Activated CD8-positive, alpha-beta memory T cell treated with anti-CD3 and anti-CD28 coated beads, Interleukin-2, amount 50 U/mL, for 48 hours (primary cell): ENCODE measurements around the gene ZFP91.

ENCODE experiments used
- DNase-seq: peaks from one replicate; pipeline ENCODE4 v3.0.0-alpha.2; 2020

ZFP91 gene

DNA sequence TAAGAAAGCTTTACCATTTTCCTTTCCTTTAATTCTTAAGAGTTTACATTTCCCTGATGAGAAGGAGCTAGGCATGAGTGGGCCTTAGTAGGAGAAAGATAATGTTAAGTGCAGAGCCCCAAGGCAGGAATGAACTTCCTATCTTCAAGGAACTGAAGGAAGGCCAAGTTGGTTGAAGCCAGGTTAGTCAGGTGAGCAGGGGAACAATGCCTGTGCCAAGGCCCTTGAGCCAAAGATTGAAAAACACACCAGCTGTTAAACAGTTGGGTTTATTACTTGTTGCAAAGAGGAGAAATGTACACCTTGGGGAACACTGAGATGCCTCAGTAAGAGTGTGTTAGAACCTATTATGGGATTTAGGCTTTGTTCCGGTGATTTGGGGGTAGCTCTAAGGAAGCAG lies 53.6 kb downstream of the ZFP91 start:
- DNase-seq: no peak

DNA sequence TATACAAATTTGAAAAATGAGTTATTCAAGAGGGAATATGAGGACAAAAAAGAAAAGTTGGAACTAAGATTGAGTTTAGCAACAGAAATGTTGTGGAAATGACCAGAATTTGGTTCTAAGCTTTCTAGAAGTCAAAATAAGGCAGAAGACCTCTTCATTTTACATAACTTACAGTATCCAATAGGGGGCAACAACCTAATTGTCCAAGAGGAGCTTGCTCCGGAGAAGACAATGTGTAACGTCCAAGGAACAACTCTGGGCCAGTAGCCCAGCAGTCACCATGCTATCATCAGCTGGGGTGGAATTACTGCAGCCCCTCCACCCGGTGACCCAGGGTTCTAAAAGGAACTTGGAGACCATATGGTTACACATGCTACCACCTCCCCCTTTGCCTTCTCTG lies 57.7 kb downstream of the ZFP91 start:
- no peak for DNase-seq

DNA sequence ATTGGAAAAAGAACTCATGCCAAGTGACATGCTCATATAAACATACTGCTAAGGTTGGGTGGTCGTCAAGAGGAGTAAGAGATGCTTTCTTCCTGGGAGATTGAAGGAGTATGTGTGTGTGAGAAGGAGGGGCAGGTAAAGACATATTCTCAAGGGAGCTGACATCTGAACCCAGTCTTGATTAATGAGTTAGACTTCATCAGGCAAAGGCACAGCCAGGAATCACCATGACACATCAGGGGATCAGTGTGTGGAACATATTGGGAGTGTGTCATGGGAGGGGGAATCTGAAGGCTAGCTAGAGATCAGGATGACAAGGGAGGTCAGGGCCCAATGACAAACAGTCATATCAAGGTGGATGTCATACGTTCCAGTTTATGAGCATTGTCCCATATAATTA lies 58.5 kb downstream of the ZFP91 start:
- DNase-seq: no peak

DNA sequence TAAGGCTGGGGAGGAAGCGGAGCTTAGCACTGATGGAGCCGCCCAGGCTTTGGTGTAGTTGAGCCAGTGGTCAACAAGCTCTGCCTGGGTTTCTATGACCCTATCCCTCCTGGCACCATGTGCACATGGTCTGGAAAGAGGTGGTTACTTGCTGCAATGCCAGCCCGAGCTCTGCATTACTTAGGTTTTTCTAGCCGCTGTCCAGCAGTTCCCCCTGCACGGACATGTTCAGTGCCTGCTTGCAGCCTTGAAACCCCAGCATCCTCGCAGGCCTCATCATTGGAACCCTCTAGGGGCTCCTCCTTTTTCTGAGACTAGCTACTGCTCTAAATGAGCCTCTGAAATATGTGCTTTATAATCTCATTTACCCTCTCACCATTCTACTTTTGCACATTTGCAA lies 60.2 kb downstream of the ZFP91 start:
- DNase-seq: no peak

DNA sequence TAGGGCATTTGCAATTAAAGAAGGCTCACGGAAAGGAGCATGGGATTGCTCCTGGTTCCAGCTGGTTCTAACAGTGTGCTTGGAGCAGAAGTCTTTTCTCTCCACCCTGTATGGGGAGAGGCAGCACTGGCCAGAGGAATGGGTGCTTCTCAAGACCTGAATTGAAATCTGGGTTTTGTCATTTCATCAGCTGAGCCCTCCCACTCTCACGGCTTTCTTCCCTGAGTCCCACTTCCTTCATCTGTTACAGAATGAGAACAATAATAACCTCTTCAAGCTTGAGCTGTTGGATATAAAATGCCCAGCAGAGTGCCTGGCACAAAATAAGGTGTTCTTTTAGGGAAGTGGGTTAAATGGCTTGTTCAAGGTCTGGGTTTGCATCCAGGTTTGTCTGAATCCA lies 60.8 kb downstream of the ZFP91 start:
- DNase-seq: no peak

DNA sequence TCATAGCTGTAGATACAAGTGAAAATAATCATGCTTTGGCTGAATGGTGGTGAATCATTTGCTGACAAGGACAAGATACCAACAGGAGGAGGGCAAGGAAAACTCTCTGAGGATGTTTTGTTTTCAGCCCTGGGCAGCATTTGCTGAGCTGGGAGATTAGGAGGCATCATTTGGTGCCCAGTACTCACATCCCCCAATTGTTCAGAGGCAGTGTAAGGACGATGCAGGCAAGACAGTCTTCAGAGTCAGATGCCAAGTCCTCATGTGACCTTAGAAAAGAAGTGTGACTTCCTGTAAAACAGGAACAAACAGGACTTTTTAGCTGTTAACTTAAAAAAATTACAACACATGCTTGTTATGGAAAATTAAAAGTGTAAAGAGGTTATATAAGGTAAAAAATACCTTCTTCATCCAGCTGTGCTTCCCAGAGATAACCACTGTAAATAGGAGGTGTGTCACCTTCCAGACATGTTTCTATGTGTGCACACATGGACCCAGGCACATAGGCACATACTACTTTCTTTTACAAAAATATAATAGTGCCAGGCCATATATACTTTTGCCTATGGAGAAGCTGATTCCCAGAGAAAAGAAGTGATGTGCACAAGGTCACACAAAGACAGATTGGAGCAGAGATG lies 61.6 kb downstream of the ZFP91 start:
- no peak for DNase-seq

DNA sequence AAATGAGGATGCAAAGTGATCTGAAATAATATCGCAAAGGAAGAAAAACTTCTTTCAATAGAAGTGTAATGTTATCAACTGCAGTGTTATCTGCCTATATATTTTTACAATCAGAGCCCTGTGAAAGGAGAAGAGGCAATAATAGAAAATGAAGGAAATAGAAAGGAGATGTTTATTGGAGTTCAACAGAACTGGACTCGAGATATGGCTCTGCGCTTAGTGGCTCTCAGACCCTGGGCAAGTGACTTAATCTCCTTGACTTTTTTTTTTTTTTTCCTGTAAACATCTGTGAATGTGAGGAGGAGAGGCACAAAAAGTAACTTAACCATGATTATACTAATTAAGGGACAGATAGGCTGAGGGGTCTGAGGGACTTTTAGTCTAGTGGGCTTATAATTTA lies 62.5 kb downstream of the ZFP91 start:
- DNase-seq: no peak

DNA sequence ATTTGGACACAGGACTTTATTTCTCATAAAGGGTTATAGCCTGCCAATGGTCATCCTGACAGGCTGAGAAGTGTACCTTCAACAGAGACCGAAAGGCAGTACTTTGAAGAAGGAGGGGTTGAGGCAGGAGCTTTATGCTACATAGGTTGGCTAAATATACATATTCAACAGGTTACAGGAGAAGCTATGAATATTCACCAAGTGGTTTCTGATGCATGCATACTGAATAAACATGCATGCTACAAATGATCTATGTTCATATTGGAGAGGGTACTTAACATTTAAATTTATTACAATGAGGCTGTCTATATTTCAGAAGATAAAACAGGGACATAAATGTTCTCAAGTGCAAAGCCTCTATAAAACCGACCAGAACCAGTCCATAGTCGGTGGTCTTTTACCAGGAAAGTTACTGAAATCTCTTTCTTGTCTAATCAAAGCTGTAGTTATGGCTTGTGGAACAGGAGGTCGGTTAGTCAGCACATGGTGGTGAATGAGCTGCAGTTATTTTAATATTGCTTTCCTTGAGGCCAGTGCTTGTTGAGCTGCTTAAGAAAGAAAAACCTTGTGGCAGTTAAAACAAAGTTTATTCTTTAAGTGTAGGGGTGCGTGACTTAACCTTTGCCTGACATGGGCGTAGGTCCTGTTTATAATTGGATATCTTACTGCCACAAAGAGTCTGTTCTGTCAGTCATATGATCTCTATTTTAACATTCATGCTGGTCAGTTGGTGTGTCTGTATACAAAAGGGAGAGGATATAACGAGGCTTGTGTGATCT lies 63.1 kb downstream of the ZFP91 start:
- DNase-seq: no peak

DNA sequence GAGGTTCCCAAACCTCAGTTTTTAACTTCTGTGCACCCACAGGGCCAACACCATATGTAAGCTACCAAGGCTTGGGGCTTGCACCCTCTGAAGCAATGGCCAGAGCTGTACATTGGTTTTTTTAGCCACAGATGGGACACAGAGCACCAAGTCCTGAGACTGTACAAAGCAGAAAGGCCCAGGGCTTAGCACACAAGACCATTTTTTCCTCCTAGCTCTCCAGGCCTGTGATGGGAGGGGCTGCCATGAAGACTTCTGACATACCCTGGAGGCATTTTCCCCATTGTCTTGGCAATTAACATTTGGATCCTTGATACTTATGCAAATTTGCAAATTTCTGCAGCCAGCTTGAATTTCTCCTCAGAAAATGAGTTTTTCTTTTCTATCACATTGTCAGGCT lies 67.0 kb downstream of the ZFP91 start:
- no peak for DNase-seq

DNA sequence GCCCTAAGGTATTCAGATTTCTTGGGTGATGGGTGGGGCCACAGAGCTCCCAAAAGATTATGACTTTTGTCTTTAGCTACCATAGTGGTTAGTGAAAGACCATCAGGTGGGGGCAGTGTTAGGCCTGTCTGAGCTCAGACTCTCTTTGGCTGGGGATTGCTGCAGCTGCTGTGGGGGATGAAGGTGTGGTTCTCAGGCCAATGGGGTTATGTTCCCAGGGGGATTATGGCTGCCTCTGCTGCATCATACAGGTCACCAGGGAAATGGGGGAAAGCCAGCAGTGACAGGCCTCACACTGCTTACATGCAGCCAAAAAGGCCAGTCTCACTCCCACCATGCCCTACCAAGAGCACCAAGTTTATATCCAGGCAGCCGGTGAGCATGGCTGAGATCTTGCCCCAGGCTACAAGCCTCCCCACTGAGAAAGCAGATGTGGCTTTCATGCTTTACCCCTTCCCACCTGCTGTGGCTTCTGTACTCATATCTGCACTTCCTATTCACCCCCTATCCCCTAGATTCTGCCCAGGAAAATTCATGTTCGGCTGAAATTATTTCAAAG lies 68.4 kb downstream of the ZFP91 start:
- DNase-seq: no peak

DNA sequence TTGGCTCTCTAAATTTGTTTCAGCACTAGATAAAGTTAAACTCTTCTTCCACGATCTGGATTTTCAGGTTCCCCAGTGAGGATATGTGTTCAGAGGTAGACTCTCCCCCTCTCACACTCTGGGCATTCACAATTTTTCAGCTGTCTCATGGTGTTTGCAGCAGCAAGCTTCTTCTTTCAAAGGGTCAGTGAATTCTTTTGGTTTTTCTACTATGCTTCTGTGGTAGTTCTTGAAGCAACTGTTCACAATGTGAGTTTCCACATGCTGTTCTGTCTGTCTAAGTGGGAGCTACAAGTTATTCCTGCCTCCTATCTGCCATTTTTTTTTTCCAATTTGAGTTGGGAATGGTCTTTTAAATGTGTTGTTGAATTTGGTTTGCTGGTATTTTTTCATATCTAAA lies 69.0 kb downstream of the ZFP91 start:
- no peak for DNase-seq

DNA sequence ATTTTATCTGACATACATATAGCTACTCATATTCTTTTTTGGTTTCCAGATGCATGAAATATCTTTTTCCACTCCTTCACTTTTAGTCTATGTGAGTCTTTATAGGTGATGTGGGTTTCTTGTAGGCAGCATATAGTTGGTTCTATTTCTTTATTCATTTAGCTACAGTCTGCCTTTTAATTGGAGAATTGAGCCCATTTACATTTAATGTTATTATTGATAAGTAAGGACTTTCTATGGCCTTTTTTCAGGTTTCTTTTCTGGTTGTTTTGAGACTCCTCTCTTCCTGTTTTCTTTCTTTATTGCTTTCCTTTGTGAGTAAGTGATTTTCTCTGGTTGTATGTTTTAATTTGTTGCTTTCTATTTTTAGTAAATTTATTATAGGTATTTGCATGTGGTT lies 70.8 kb downstream of the ZFP91 start:
- DNase-seq: no peak

DNA sequence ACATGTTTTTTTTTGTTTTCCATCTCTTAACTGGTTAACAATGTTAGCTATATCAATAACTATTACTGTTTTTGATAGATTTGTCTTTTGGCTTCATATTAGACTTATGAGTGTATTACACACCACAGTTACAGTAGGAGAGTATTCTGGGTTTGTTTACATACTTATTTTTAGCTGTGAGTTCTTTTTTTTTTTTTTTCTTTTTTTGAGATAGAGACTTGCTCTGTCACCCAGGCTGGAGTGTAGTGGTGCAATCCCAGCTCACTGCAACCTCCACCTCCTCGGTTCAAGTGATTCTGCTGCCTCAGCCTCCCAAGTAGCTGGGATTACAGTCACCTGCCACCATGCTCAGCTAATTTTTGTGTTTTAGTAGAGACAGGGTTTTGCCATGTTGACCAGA lies 71.6 kb downstream of the ZFP91 start:
- no peak for DNase-seq

DNA sequence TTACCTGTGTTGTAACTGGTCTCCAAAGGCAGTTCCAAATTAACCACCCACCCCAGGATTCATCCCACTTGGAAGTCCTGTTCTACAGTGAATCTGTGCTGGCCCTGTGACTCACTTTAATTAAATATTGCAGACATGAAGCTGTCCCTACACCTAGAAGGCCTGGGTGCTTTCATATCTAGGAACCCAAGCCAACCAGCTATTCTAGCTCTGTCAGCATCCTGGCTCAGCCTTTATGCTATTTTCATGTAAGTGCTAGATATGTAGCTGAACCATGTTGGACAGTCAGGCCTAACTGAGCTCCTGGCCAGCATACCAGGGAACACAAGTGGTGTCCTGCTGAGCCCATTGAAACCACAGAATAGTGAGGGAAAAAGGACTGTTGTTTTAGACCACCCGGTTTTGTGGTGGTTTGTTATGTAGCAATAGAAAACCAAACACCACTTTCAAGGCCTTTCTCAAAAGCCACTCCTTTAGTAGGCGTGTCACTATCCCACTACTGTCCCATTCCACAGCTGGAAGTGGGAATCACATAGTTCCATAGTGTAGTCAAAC lies 73.9 kb downstream of the ZFP91 start:
- no peak for DNase-seq

DNA sequence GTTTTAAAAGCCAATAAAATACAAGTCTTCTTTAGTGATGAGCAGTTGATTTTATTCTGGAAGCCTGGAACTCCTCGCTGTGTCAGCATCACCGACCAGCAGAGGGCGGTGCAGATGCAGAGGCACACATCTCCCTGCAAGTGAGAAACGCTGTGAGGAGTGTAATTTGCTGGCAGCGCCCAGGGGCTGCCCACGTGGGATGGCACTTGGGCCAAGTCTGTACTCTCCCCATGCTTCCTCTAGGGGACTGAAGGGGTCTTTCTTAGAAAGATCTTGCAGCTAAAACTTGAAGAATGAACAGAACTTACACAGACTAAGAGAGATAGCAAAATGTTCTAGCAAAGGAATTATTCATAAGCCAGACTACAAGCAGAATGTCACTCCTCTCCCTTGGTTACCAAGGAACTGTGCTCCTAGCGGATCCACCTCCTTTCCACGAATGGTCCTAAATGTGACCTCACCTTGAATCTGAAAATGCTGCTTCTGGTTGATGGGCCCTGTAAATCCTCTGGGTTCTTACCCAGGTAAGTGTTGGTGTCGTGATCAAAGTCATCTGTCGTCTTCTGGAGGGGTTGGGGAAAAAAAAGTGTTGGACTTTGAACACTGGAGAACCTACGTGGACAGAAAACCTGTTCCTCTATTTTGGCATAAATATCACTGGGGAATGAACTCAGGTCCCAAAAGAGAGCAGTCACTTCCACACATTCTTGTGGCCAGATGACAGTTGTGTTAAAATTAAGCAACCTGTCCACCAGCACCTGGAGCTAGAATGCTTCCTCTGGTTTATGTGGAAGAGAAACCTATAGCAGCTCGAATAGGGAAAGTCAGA lies 75.4 kb downstream of the ZFP91 start:
- peak; percentile 87 for DNase-seq

DNA sequence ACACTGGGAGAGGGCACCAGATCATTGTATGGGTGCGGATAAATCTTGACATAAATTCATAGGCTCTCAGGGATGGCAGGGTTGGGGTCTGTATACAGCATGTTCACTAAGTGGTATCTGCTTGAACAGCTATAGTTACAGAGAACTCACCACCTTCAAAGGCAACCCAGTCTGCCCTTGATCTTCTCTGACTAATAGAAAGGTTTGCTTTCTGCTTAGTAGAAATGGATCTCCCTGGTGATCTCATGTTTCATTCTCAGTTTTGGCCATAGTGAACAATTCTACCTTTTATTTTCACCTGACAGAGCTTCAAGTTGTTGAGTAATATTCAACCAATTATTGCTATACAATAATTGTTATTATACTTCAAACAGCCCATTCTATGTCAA lies 76.0 kb downstream of the ZFP91 start:
- no peak for DNase-seq

DNA sequence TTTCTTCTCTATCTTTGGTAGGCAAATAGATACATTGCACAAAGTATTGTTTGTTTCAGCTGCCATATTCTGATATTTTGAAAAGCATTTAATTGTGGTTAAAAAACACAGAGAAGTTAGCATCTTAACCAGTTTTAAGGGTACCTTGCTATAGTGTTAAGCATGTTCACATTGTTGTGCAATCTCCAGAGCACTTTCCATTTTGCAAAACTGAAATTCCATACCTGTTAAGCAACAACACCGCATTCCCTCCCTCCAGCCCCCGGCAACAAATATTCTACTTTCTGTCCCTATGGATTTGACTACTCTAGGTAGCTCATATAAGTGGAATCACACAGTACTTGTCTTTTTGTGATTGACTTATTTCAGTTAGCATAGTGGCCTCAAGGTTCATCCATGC lies 77.5 kb downstream of the ZFP91 start:
- no peak for DNase-seq

DNA sequence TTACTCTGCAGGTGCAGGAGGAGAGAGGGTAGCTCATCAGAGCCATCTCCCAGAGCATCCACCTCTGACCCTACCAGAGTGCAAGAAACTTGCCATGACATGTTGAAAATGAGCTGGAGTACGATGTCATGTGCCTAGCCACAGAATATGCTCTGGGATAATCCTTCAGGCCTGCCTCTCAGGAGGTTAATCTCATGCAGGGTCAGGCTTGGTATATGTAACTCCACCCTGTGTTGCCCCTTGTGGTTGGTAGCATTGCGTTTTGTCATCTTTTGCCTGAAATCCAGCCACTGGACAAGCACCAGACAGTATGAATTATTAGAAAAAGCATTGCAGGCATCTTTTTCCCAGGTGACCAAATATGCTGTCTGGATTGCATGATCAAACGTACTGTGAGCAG lies 79.8 kb downstream of the ZFP91 start:
- no peak for DNase-seq

DNA sequence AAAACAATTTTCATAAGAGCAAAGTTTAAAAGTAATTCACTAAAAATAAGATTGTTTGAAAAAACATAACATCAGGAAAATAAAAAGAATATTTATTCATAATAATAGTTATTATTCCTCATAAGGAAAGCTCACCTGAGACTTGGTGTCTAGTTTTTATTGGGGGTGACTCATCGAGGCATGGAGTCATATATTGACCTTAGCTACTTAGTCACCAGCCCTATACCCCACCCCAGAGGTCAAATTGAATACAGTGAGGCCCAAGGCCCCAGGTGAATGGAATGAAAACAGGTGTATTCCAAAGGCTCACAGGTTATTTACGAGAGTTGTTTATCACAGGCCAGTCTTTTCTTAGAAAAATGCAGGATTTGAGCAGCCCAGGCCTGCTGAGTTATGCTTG lies 80.5 kb downstream of the ZFP91 start:
- DNase-seq: no peak

DNA sequence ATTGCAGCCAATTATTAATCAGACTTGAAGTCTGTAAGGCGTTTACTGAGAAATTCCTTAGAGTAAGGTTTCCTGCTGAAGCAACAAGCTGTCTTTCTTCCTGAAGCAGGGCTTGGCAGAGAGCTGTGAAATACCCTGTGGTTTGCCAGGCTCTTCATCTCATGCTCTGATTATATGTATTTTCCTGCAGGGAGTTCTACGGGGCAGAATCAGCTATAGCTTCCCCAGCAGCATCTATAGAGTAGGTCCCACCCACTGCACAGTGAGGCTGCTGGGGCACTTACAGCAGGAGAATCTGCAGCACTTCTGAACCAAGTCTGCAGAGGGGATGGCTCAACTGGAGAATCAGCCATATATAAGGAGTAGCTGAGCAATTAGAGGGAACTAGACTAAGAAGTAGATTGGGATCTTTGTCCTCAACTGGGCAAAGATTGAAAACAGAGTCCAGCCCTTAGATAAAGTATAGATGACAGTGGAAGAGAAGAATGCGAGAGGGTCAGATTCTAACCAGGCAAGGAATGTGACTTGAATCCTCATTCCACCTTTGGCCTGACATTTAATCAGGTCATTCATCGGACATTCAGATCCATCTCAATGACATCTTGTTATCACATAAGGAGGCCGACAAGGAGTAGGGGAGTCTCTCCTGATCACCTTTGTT lies 81.2 kb downstream of the ZFP91 start:
- DNase-seq: no peak
